ENCODE data around the gene PTBP1.

GRCh38 chr19:801030-801860 lies 4.0 kb downstream of the PTBP1 start:
- no peak for TF ChIP-seq CTCF (conservative IDR thresholded peaks at IDR 0.05 in 1 of 2, IDR thresholded peaks at IDR 0.05 in 1 of 2; ENCODE audit: low read depth in 1 of 2, low read length in 2 of 2)
- TF ChIP-seq EZH2 (IDR thresholded peaks at IDR 0.05; ENCODE audit: low read length, missing control alignments) = no peak

Measured in fibroblast of lung (primary cell).